Prostate gland (tissue), 2 donors: ENCODE data around the gene COL4A2. TPM values are rescaled to one million over a fixed set of nuclear protein-coding genes. Genes with fewer than 3 reads are reported as not detected.
A peak's percentile ranks its signal among the peaks of the same experiment; 100 is the strongest.

Experiments
- DNase-seq: peaks from one replicate; pipeline ENCODE4 v3.0.0-alpha.2; 2019; ENCODE audit warnings: low spot score
- H3K27ac ChIP-seq, 2 donors: fragments of 200-600 bp; sonication (generic); 2 replicates each; pipeline ENCODE4 v1.5.1; 2017 to 2019
- H3K27me3 ChIP-seq: fragments of 200-600 bp; sonication (generic); replicated peaks from 2 replicates; pipeline ENCODE4 v1.5.1; 2019; ENCODE audit not compliant: insufficient read depth
- H3K36me3 ChIP-seq, 2 donors: fragments of 200-600 bp; sonication (generic); 1 replicate in 1 of 2; 2 replicates in 1 of 2; pipeline versions ENCODE4 v1.5.1 to v1.8.1; 2017 to 2019
- H3K4me1 ChIP-seq: fragments of 200-600 bp; sonication (generic); replicated peaks from 2 replicates; pipeline ENCODE4 v1.5.1; 2019
- H3K4me3 ChIP-seq, 2 donors: fragments of 200-600 bp; sonication (generic); 2 replicates each; pipeline ENCODE4 v1.5.1; 2017 to 2019
- H3K9me3 ChIP-seq: fragments of 200-600 bp; sonication (generic); 2 replicates; pipeline ENCODE4 v1.5.1; 2017
- CTCF ChIP-seq, 4 experiments: fragments of 200-600 bp in 2 of 4; fragments of 450-650 bp in 2 of 4; sonication (generic) in 2 of 4; IDR thresholded peaks; 1 replicate in 3 of 4; 2 replicates in 1 of 4; pipeline ENCODE4 v1.5.1; 2016 to 2019; ENCODE audit warnings: antibody characterized with exemption in 4 of 4, mild to moderate bottlenecking in 2 of 4, moderate library complexity in 2 of 4
- POLR2A ChIP-seq: fragments of 450-650 bp; IDR thresholded peaks from one replicate; pipeline ENCODE4 v1.6.1; 2016; ENCODE audit warnings: antibody characterized with exemption, mild to moderate bottlenecking
- POLR2AphosphoS5 ChIP-seq: sonication (generic); formaldehyde crosslinking; IDR thresholded peaks from one replicate; pipeline ENCODE4 v1.6.1; 2017; ENCODE audit warnings: antibody characterized with exemption
- WGBS: methylation state at CpG from one replicate; pipeline ENCODE4 v1.1.5; 2018; 5-methylcytosine and 5-hydroxymethylcytosine counted together
- intact Hi-C: fragments of 100-400 bp; cut with DNase I; formaldehyde crosslinking; loops from one replicate; pipeline ENCODE4 v1.14.2; 2022
- total RNA-seq, 2 donors: library from RNA; depleted of rRNA; stranded (reverse); fragments of >200 nt; gene quantifications; one replicate each; pipeline ENCODE4 v1.1.0, GENCODE V29; 2016

The COL4A2 gene
- total RNA-seq, 2 donors from 2014 or later: 82.8 to 193 TPM

GRCh38 chr13:110436786-110437370 lies 129.8 kb downstream of the COL4A2 start:
- Histone ChIP-seq H3K36me3 (no peaks in the 10 kb centered on the region), H3K4me1 (peaks cover 2% of the 10 kb centered on the region), H3K27me3 (no peaks in the 10 kb centered on the region), H3K9me3 (no peaks in the 10 kb centered on the region), H3K27ac (peak overlapping the region in 1 of 2 donors; percentile 10), H3K4me3 (no peak overlapping the region)
- intact Hi-C loops: no loop called here
- DNase-seq: no peak
- no peak for TF ChIP-seq POLR2AphosphoS5
- no peak for TF ChIP-seq POLR2A
- TF ChIP-seq CTCF (IDR thresholded peaks at IDR 0.05): no peak
- WGBS: 75% methylated on average over 16 of the region's 16 CpGs

GRCh38 chr13:110438211-110438610 lies 131.1 kb downstream of the COL4A2 start:
- 85% methylated on average over 14 of the region's 19 CpGs for WGBS
- H3K4me1 ChIP-seq: no peaks in the 10 kb centered on the region
- intact Hi-C loops: no loop called here
- no peaks in the 10 kb centered on the region for H3K36me3 ChIP-seq
- no peak overlapping the region for H3K27ac ChIP-seq
- DNase-seq: no peak
- H3K27me3 ChIP-seq: no peaks in the 10 kb centered on the region
- H3K9me3 ChIP-seq: no peaks in the 10 kb centered on the region
- no peak for TF ChIP-seq POLR2AphosphoS5
- no peak for TF ChIP-seq POLR2A
- no peak for TF ChIP-seq CTCF (IDR thresholded peaks at IDR 0.05)
- H3K4me3 ChIP-seq: no peak overlapping the region

GRCh38 chr13:110438776-110439175 lies 131.7 kb downstream of the COL4A2 start:
- Histone ChIP-seq H3K4me1 (no peaks in the 10 kb centered on the region), H3K4me3 (no peak overlapping the region), H3K27ac (no peak overlapping the region), H3K9me3 (no peaks in the 10 kb centered on the region), H3K36me3 (no peaks in the 10 kb centered on the region), H3K27me3 (no peaks in the 10 kb centered on the region)
- 93% methylated on average over 16 of the region's 16 CpGs for WGBS
- no peak for DNase-seq
- intact Hi-C loops: no loop called here
- no peak for TF ChIP-seq POLR2AphosphoS5
- TF ChIP-seq POLR2A: no peak
- TF ChIP-seq CTCF (IDR thresholded peaks at IDR 0.05): no peak

GRCh38 chr13:110440946-110441731 lies 134.1 kb downstream of the COL4A2 start:
- WGBS: 93% methylated on average over 17 of the region's 17 CpGs
- Histone ChIP-seq H3K9me3 (no peaks in the 10 kb centered on the region), H3K27me3 (no peaks in the 10 kb centered on the region), H3K4me1 (no peaks in the 10 kb centered on the region), H3K4me3 (no peak overlapping the region), H3K36me3 (no peaks in the 10 kb centered on the region), H3K27ac (no peak overlapping the region)
- no peak for DNase-seq
- TF ChIP-seq POLR2AphosphoS5 (no peak), CTCF (IDR thresholded peaks at IDR 0.05) (no peak), POLR2A (no peak)
- intact Hi-C loops: no loop called here
